Suprapubic skin (tissue), 4 donors: ENCODE measurements around the gene GAS7.

ENCODE experiments used
- CTCF ChIP-seq, 2 donors: fragments of 200-600 bp in 1 of 2; fragments of 450-650 bp in 1 of 2; sonication (generic) in 1 of 2; IDR thresholded peaks; one replicate each; pipeline ENCODE4 v1.5.1; 2016 to 2019; ENCODE audit warnings: antibody characterized with exemption in 2 of 2, mild to moderate bottlenecking in 1 of 2, moderate library complexity in 1 of 2
- POLR2A ChIP-seq, 2 donors: fragments of 450-650 bp; IDR thresholded peaks; one replicate each; pipeline ENCODE4 v1.6.1; 2017; ENCODE audit warnings: antibody characterized with exemption in 2 of 2, mild to moderate bottlenecking in 2 of 2, moderate library complexity in 2 of 2
- POLR2AphosphoS5 ChIP-seq, 3 donors: sonication (generic); formaldehyde crosslinking; IDR thresholded peaks; one replicate each; pipeline ENCODE4 v1.6.1; 2017; ENCODE audit warnings: antibody characterized with exemption in 3 of 3

- TF ChIP-seq POLR2A (IDR thresholded peaks at IDR 0.05) (no peak), CTCF (IDR thresholded peaks at IDR 0.05) (no peak), POLR2AphosphoS5 (IDR thresholded peaks at IDR 0.05) (no peak)
These were observed 206.6 kb downstream of the GAS7 start for GRCh38 chr17:9991796-9992195.
